ENCODE measurements around the gene TNK1.
"Not testable (repeated sequence)": the region's sequence is repeated elsewhere in the genome, so short reads cannot be mapped to it uniquely, and the experiment has no call there.

DNA sequence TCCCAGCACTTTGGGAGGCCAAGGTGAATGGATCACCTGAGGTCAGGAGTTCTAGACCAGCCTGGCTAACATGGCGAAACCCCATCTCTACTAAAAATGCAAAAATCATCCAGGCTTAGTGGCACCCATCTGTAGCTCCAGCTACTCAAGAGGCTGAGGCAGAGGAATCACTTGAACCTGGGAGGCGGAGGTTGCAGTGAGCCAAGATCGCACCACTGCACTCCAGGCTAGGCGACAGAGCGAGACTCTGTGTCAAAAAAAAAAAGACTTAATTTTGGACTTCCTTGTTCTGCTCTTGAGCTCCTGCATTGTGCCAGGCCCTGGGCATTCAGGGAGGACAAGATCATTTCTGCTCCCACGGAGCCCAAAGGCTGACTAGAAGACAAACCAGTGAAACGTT lies 43.3 kb upstream of the TNK1 start:
- not testable (repeated sequence) for TF ChIP-seq POLR2AphosphoS5 (IDR thresholded peaks at IDR 0.05; ENCODE audit: borderline replicate concordance, low read depth, low read length); EZH2 (IDR thresholded peaks at IDR 0.05)

All from SK-N-MC (cell line).